Right renal cortex interstitium (tissue), 3 donors: ENCODE data around the gene B9D2. TPM values are rescaled to one million over a fixed set of nuclear protein-coding genes. Genes with fewer than 3 reads are reported as not detected.

ENCODE experiments used
- DNase-seq, 3 donors: peaks; one replicate each; pipeline ENCODE4 v3.0.0-alpha.2; 2013; ENCODE audit warnings: low read depth in 3 of 3, low spot score in 2 of 3
- polyA plus RNA-seq, 3 donors: library from polyadenylated mRNA; unstranded; fragments of 120-200 nt; gene quantifications; one replicate each; pipeline ENCODE4 v1.2.1, GENCODE V29; 2013; ENCODE audit not compliant: insufficient read length in 3 of 3

Gene B9D2
- polyA plus RNA-seq, 3 donors: 5.5 to 7.9 (median 6.1) TPM

- no peak for DNase-seq
Measured at GRCh38 chr19:41316306-41316920, 47.5 kb downstream of the B9D2 start.

GRCh38 chr19:41311613-41312012 lies 52.3 kb downstream of the B9D2 start:
- DNase-seq: no peak

GRCh38 chr19:41311072-41311471 lies 52.9 kb downstream of the B9D2 start:
- no peak for DNase-seq

DNA sequence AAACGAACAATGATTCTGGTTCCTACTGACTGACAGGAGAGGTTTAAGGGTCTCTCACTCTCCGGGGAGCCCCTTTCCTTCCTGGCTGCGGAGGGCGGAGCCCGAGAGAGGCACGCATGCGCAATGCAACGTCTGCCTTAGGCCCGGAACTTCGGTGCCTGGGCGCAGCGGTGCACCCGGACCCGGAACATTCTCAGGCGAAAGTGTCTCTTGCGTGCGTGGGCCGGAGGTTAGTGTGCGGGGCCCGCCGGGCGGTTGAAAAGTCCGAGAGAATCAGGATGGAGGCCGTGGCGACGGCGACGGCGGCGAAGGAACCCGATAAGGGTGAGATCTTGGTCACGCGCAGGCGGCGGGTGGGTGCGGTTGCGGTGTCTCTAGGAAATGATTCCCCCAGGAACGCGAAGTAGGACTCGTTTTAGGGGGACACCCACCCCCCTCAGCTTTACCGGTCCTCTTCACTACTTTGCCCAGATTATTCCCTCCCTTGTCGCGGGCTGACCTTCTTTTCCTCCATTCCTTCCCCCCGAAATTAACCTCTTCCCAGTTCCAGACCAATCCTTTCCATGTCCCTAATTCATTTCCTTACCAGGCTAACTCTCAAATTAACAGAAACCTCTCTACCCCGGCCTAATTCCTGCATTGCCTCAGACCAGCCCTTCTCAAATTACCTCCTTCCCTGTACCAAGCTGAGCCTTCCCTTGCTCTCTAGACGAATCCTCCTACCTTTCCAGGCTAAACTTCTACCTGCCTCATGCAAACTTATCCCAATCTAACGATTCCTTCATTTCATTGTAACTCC lies 53.7 kb downstream of the B9D2 start, which contains the start of gene CCDC97:
Gene CCDC97, plus strand, starts transcription at position 140 of the 799 bp plus-strand sequence. Its CDS starts 139 bp downstream, at position 279.
- peak; percentile 85 to 90 (median 86) for DNase-seq

DNA sequence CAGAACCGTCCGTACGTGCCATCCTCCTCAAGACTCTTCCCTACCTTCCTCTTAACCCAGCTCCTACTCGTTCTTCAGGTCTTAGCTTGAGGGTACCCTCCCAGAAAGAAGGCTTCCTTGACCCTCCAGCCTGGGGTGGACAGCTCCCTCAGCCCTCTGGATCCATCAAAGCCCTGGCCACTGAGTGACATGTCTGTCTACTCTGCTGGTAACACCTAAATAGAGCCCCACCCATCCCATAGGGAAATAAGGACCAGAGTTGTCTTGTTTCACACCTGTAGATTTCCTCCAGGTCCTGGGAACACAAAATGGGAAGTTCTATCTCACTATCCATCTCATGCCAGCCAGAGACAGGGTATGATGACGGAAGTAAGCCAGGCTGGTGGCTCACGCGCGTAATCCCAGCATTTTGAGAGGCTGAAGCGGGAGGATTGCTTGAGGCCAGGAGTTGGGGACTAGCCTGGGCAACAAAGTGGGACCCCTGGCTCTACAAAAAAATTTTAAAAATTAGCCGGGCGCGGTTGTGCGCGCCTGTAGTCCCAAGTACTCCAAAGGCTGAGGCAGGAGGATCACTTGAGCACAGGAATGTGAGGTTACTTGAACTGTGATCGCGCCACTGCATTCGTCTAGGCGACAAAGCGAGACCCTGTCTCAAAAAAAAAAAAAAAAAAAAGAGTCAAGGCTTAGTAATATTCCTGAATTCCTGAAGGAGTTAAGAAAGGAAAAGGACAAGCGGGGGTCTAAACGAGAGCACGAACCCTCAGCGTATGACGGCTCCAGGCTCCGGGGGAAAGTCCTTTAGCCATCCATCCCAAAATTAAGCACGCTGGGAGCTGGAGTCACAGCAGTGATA lies 54.5 kb downstream of the B9D2 start:
- DNase-seq: no peak

DNA sequence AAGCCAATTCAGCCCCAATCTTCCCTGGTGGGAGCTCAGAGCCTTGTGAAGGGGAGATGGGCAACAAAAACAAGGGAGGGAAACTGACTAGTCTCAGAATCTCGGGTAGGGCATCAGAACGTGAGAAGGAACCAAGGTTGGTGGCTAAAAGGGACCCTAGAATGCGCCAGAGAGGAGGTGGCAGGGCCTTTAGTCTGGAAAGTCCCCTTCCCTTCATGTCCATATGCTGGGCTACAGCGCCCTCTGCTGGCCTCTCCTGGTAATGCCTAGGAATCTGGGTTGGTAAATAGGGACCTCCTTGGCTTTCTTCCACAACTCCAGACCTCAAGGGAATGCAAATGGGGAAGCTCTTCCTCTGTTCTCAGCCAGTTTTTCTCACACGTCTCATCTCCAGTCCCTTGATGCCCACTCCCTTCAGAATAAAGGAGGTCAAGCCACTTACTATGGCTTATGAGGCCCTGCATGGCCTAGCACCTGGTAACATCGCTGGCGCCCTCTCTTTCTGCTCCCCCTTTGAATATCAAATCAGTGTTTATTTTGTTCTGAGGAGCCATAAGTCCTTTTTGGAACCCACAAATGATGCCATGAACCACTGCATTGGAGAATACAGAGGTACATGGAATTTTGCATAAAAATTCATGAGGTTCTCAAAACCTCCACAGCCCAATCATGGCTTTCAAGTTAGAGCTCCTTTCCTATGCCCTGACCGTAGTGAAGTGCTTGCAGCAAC lies 55.3 kb downstream of the B9D2 start:
- peak; percentile 81 to 86 (median 83) for DNase-seq

- no peak for DNase-seq
Measured at GRCh38 chr19:41307954-41308449, 55.9 kb downstream of the B9D2 start.

DNA sequence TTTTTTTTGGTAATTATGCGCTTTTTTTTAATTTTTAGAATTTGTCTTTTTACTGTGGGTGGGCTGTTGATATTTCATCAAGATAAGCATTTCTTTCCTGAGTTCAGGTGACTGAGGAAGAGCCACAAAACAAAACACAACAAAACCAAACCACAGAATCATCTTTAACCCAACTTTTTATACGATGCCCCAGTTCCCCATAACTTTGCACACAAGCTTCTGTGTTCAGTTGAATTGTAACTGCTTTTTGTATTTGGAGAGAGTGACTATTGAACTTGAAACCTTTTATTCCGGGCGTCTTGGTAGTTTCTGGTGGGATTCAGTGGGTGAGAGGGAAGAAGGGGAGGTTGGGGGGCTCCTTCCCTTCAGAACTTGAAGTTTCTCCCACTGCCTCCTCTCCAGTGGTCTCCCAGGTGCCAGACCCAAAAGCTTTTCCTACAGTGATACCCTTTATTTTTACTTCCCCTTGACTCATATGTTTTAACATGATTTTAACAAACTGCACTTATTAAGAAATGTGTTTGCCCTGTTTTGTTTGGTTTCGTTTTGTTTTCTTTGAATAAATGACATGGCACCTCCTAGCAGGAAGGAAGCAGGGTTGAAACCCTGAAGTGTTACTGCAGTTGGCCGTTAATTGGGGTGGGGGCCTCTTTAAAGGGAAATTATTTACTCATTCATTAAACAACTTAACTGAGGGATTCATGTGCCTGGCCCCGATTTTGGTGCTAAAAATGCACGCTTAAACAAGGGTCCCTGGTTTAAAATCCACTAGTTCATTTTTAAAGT lies 56.7 kb downstream of the B9D2 start:
- DNase-seq: no peak

GRCh38 chr19:41305927-41306793 lies 57.8 kb downstream of the B9D2 start:
- no peak for DNase-seq

GRCh38 chr19:41304706-41305483 lies 59.1 kb downstream of the B9D2 start:
- no peak for DNase-seq

Other genes with a start within 250 kb of the B9D2 start
- gene CYP2F1, start 249.7 kb downstream of the B9D2 start, polyA plus RNA-seq: not detected
- gene CYP2S1, start 170.9 kb downstream of the B9D2 start, polyA plus RNA-seq: under 1 TPM; 0.51 to 0.54 (median 0.53) TPM
- gene AXL, start 144.9 kb downstream of the B9D2 start, polyA plus RNA-seq: 10 to 100 TPM; 28.6 to 33.9 (median 32.1) TPM
- gene HNRNPUL1, start 99.8 kb downstream of the B9D2 start, polyA plus RNA-seq: 100 to 1,000 TPM; 197 to 213 (median 202) TPM
- gene CCDC97, start 54.0 kb downstream of the B9D2 start, polyA plus RNA-seq: 10 to 100 TPM; 30.8 to 32.1 (median 31.3) TPM
- 10 to 100 TPM; 26.0 to 33.7 (median 27.7) TPM for gene TGFB1, start 10.2 kb downstream of the B9D2 start, polyA plus RNA-seq
- gene TMEM91, start 12.4 kb upstream of the B9D2 start, polyA plus RNA-seq: 1 to 10 TPM; 7.5 to 8.9 (median 8.7) TPM
- 10 to 100 TPM; 12.5 to 17.4 (median 14.3) TPM for gene EXOSC5, start 33.2 kb upstream of the B9D2 start, polyA plus RNA-seq
- gene BCKDHA, start 33.7 kb upstream of the B9D2 start, polyA plus RNA-seq: 10 to 100 TPM; 34.9 to 43.2 (median 38.2) TPM
- 1 to 10 TPM; 2.9 to 4.9 (median 3.7) TPM for gene B3GNT8, start 63.2 kb upstream of the B9D2 start, polyA plus RNA-seq
- gene DMAC2, start 75.8 kb upstream of the B9D2 start, polyA plus RNA-seq: 10 to 100 TPM; 60.1 to 67.4 (median 61.4) TPM
- 1 to 10 TPM; 2.8 to 6.5 (median 6.3) TPM for gene ERICH4, start 79.0 kb upstream of the B9D2 start, polyA plus RNA-seq
- 1 to 10 TPM in 2 of 3 donors, under 1 TPM in 1; 0.86 to 1.6 (median 1.6) TPM for gene CEACAM21, start 212.0 kb upstream of the B9D2 start, polyA plus RNA-seq